ENCODE data around the gene MOCS3. TPM values are rescaled to one million over a fixed set of nuclear protein-coding genes. Genes with fewer than 3 reads are reported as not detected.

The MOCS3 gene
- polyA plus RNA-seq, 3 donors, result 0.48 to 1.9 (median 1.9) TPM

GRCh38 chr20:50959543-50960126, 1.0 kb downstream of the MOCS3 start:
- DNase-seq, result no peak
- H3K4me3 Mint-ChIP-seq, result peak overlapping the region; percentile 93 to 98
- H3K36me3 Mint-ChIP-seq, result peaks cover 18 to 23% of the 10 kb centered on the region in 2 donors
- H3K27me3 Mint-ChIP-seq (ENCODE audit: low read depth in 3 of 3), result peaks cover 0 to 5% (median 0%) of the 10 kb centered on the region in 3 donors
- peak overlapping the region; percentile 85 for H2AFZ ChIP-seq (ENCODE audit: insufficient read depth, low read depth, low read length, poor library complexity, severe bottlenecking)
- 64% methylated on average over 21 of the region's 25 CpGs for WGBS (ENCODE audit: insufficient coverage)
- no peaks in the 10 kb centered on the region for H3K27me3 ChIP-seq (ENCODE audit: control insufficient read depth in 2 of 2, insufficient read depth in 2 of 2, low read length in 2 of 2)
- H3K27ac Mint-ChIP-seq, result peak overlapping the region; percentile 98 to 99 (median 99)
- TF ChIP-seq CTCF (IDR thresholded peaks at IDR 0.05), result no peak
- H3K27ac ChIP-seq (ENCODE audit: low read depth in 1 of 2, low read length in 2 of 2), result peak overlapping the region; percentile 91 to 95
- H3K9me3 Mint-ChIP-seq, result peaks cover 0 to 2% (median 0%) of the 10 kb centered on the region in 7 donors
- H3K9ac ChIP-seq (ENCODE audit: insufficient read depth, low read length, poor library complexity, severe bottlenecking), result peak overlapping the region; percentile 88
- H3K4me3 ChIP-seq (replicated peaks in 1 of 3; ENCODE audit: low read depth in 2 of 3, low read length in 3 of 3), result peak overlapping the region; percentile 75 to 92 (median 87)
- H4K20me1 ChIP-seq (ENCODE audit: insufficient read depth, low read length), result peaks cover 34% of the 10 kb centered on the region
- peaks cover 56% of the 10 kb centered on the region for H3K79me2 ChIP-seq (ENCODE audit: insufficient read depth, low read length)
- peaks cover 27 to 30% of the 10 kb centered on the region in 2 donors for H3K4me1 ChIP-seq (ENCODE audit: control insufficient read depth in 1 of 2, insufficient read depth in 2 of 2, low read length in 2 of 2)
- peaks cover 39% of the 10 kb centered on the region for H3K4me1 Mint-ChIP-seq
- H3K9me3 ChIP-seq (replicated peaks in 1 of 2; ENCODE audit: control insufficient read depth in 1 of 2, insufficient read depth in 1 of 2, low read length in 2 of 2), result no peaks in the 10 kb centered on the region
- peak overlapping the region; percentile 85 for H3K4me2 ChIP-seq (replicated peaks; ENCODE audit: extremely low read depth, low read length, poor library complexity, severe bottlenecking)
- peaks cover 7 to 17% of the 10 kb centered on the region in 2 donors for H3K36me3 ChIP-seq (replicated peaks in 1 of 2; ENCODE audit: control insufficient read depth in 1 of 2, insufficient read depth in 2 of 2, low read length in 2 of 2)
- intact Hi-C loops (cut with micrococcal nuclease), result no loop called here

- DNase-seq, result no peak
- no peak overlapping the region for H3K4me3 ChIP-seq (replicated peaks in 1 of 3; ENCODE audit: low read depth in 2 of 3, low read length in 3 of 3)
- TF ChIP-seq CTCF (IDR thresholded peaks at IDR 0.05), result no peak
- no peaks in the 10 kb centered on the region for H4K20me1 ChIP-seq (ENCODE audit: insufficient read depth, low read length)
- H3K27me3 Mint-ChIP-seq (ENCODE audit: low read depth in 3 of 3), result peaks cover 15 to 21% (median 16%) of the 10 kb centered on the region in 3 donors
- H3K27me3 ChIP-seq (ENCODE audit: control insufficient read depth in 2 of 2, insufficient read depth in 2 of 2, low read length in 2 of 2), result peaks cover 0 to 5% of the 10 kb centered on the region in 2 donors
- no peaks in the 10 kb centered on the region for H3K36me3 Mint-ChIP-seq
- no peak overlapping the region for H3K27ac ChIP-seq (ENCODE audit: low read depth in 1 of 2, low read length in 2 of 2)
- no peak overlapping the region for H3K9ac ChIP-seq (ENCODE audit: insufficient read depth, low read length, poor library complexity, severe bottlenecking)
- H3K4me2 ChIP-seq (replicated peaks; ENCODE audit: extremely low read depth, low read length, poor library complexity, severe bottlenecking), result no peak overlapping the region
- H3K36me3 ChIP-seq (replicated peaks in 1 of 2; ENCODE audit: control insufficient read depth in 1 of 2, insufficient read depth in 2 of 2, low read length in 2 of 2), result no peaks in the 10 kb centered on the region
- H3K27ac Mint-ChIP-seq, result no peak overlapping the region
- H3K9me3 Mint-ChIP-seq, result no peaks in the 10 kb centered on the region
- no peak overlapping the region for H3K4me3 Mint-ChIP-seq
- intact Hi-C loops (cut with micrococcal nuclease), result no loop called here
- H3K9me3 ChIP-seq (replicated peaks in 1 of 2; ENCODE audit: control insufficient read depth in 1 of 2, insufficient read depth in 1 of 2, low read length in 2 of 2), result no peaks in the 10 kb centered on the region
- WGBS (ENCODE audit: insufficient coverage), result 70% methylated on average over 6 of the region's 7 CpGs
- H3K4me1 Mint-ChIP-seq, result no peaks in the 10 kb centered on the region
- H2AFZ ChIP-seq (ENCODE audit: insufficient read depth, low read depth, low read length, poor library complexity, severe bottlenecking), result no peak overlapping the region
- no peaks in the 10 kb centered on the region for H3K4me1 ChIP-seq (ENCODE audit: control insufficient read depth in 1 of 2, insufficient read depth in 2 of 2, low read length in 2 of 2)
- H3K79me2 ChIP-seq (ENCODE audit: insufficient read depth, low read length), result no peaks in the 10 kb centered on the region
Measured at GRCh38 chr20:50967586-50967985, 9.0 kb downstream of the MOCS3 start.
